HL-60 (cell line): ENCODE results near the gene IFT22.
A peak's percentile ranks its signal among the peaks of the same experiment; 100 is the strongest.
"Not testable (repeated sequence)": the region's sequence is repeated elsewhere in the genome, so short reads cannot be mapped to it uniquely, and the experiment has no call there.

Source experiments
- DNase-seq, 2 experiments: peaks; one replicate each; pipeline ENCODE4 v3.0.0-alpha.2; 2010 to 2020; ENCODE audit warnings: low read depth in 1 of 2, low spot score in 1 of 2
- H3K27ac ChIP-seq: fragments of 250-450 bp; sonication (Bioruptor Pico); replicated peaks from 2 replicates; pipeline ENCODE4 v1.5.1; 2020; ENCODE audit warnings: mild to moderate bottlenecking, moderate library complexity
- H3K27me3 ChIP-seq: fragments of 250-450 bp; sonication (Bioruptor Pico); 2 replicates; pipeline ENCODE4 v1.5.1; 2021; ENCODE audit warnings: mild to moderate bottlenecking, moderate library complexity; ENCODE audit not compliant: insufficient read depth, poor library complexity, severe bottlenecking
- H3K4me3 ChIP-seq: replicated peaks from 2 replicates; pipeline ENCODE4 v1.5.1; 2011; ENCODE audit warnings: mild to moderate bottlenecking, control low read depth, low read length; ENCODE audit not compliant: insufficient read depth
- GABPA ChIP-seq: IDR thresholded peaks from 2 replicates; pipeline ENCODE4 v1.6.1; 2012; ENCODE audit warnings: low read depth
- POLR2AphosphoS5 ChIP-seq: IDR thresholded peaks from 2 replicates; pipeline ENCODE4 v1.6.1; 2012; ENCODE audit warnings: low read depth
- SPI1 ChIP-seq: IDR thresholded peaks from 2 replicates; pipeline ENCODE4 v1.6.1; 2012; ENCODE audit warnings: low read depth, mild to moderate bottlenecking, borderline replicate concordance
- TF ChIP-seq, protein P1 (sequence below): IDR thresholded peaks from one replicate; pipeline ENCODE4 v1.5.1; 2011; ENCODE audit warnings: low read length, control low read depth, inconsistent platforms; ENCODE audit not compliant: insufficient read depth
- TF ChIP-seq, protein P2 (sequence below): IDR thresholded peaks from 2 replicates; pipeline ENCODE4 v1.6.1; 2012; ENCODE audit warnings: low read depth; ENCODE audit not compliant: insufficient replicate concordance

IFT22 gene

GRCh38 chr7:101294832-101295121 is 26.8 kb downstream of the IFT22 start:
- H3K27ac ChIP-seq: no peak overlapping the region
- TF ChIP-seq GABPA (no peak), POLR2AphosphoS5 (no peak), SPI1 (no peak)
- TF ChIP-seq, protein P1, sequence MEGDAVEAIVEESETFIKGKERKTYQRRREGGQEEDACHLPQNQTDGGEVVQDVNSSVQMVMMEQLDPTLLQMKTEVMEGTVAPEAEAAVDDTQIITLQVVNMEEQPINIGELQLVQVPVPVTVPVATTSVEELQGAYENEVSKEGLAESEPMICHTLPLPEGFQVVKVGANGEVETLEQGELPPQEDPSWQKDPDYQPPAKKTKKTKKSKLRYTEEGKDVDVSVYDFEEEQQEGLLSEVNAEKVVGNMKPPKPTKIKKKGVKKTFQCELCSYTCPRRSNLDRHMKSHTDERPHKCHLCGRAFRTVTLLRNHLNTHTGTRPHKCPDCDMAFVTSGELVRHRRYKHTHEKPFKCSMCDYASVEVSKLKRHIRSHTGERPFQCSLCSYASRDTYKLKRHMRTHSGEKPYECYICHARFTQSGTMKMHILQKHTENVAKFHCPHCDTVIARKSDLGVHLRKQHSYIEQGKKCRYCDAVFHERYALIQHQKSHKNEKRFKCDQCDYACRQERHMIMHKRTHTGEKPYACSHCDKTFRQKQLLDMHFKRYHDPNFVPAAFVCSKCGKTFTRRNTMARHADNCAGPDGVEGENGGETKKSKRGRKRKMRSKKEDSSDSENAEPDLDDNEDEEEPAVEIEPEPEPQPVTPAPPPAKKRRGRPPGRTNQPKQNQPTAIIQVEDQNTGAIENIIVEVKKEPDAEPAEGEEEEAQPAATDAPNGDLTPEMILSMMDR: no peak
- TF ChIP-seq, protein P2, sequence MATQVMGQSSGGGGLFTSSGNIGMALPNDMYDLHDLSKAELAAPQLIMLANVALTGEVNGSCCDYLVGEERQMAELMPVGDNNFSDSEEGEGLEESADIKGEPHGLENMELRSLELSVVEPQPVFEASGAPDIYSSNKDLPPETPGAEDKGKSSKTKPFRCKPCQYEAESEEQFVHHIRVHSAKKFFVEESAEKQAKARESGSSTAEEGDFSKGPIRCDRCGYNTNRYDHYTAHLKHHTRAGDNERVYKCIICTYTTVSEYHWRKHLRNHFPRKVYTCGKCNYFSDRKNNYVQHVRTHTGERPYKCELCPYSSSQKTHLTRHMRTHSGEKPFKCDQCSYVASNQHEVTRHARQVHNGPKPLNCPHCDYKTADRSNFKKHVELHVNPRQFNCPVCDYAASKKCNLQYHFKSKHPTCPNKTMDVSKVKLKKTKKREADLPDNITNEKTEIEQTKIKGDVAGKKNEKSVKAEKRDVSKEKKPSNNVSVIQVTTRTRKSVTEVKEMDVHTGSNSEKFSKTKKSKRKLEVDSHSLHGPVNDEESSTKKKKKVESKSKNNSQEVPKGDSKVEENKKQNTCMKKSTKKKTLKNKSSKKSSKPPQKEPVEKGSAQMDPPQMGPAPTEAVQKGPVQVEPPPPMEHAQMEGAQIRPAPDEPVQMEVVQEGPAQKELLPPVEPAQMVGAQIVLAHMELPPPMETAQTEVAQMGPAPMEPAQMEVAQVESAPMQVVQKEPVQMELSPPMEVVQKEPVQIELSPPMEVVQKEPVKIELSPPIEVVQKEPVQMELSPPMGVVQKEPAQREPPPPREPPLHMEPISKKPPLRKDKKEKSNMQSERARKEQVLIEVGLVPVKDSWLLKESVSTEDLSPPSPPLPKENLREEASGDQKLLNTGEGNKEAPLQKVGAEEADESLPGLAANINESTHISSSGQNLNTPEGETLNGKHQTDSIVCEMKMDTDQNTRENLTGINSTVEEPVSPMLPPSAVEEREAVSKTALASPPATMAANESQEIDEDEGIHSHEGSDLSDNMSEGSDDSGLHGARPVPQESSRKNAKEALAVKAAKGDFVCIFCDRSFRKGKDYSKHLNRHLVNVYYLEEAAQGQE: no peak
- no peak overlapping the region for H3K4me3 ChIP-seq
- DNase-seq: no peak
- peaks cover 11% of the 10 kb centered on the region for H3K27me3 ChIP-seq

GRCh38 chr7:101294039-101294831 is 27.4 kb downstream of the IFT22 start:
- H3K27me3 ChIP-seq: peaks cover 7% of the 10 kb centered on the region
- no peak for DNase-seq
- H3K4me3 ChIP-seq: no peak overlapping the region
- TF ChIP-seq, protein P2: no peak
- TF ChIP-seq POLR2AphosphoS5: no peak
- TF ChIP-seq, protein P1: no peak
- no peak for TF ChIP-seq GABPA
- no peak for TF ChIP-seq SPI1
- H3K27ac ChIP-seq: no peak overlapping the region

- not testable (repeated sequence) for DNase-seq, H3K27me3 ChIP-seq, H3K4me3 ChIP-seq, H3K27ac ChIP-seq
These were observed 28.3 kb downstream of the IFT22 start for GRCh38 chr7:101293069-101294021.

- H3K27ac ChIP-seq, DNase-seq, H3K4me3 ChIP-seq, H3K27me3 ChIP-seq: not testable (repeated sequence)
These were observed 29.0 kb downstream of the IFT22 start for GRCh38 chr7:101292566-101292965.

DNA sequence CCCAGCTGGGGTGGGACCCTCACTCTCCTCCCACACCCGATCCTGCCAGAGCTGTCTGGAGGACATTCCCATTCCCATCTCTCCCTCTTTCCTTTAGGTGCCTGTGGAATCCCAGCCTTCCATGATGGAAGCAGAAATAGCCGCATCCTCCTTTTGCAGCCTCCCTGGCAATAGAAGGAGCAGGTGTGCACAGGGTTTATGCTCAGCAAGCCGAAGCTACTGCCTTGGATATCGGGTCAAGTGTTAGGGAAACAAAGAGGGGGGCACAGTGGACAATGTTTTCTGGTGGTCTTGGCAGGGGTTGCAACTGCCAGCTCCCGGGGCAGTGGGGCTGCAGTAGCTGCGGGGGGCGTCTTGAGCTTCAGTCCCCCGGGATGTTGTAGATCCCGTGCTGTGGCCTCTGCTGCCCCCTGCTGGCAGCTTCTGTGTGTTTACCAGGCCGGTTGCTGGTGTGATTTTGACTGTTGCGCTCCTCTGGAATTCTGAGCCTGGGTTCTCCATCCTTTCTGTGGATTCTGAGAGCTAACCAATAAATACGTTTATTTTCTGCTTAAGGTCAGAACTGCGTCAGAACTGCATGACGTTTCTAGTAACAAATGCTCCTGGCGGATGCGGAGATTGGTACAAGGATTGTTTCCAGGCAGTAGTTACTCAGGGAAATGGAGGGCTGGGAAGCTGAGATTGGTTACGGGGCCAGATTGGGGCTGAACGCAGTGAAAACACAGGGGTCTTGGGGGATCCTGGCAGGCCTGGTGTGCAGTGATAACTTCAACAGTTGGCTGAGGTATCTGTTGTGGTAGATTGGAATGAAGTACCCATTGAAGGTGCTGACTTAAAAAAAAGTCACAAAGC is 31.2 kb downstream of the IFT22 start:
- peak in 1 of 2 experiments; percentile 33 for DNase-seq
- H3K4me3 ChIP-seq, H3K27me3 ChIP-seq, H3K27ac ChIP-seq: not testable (repeated sequence)

- H3K27ac ChIP-seq, H3K4me3 ChIP-seq, H3K27me3 ChIP-seq, DNase-seq: not testable (repeated sequence)
These were observed 31.9 kb downstream of the IFT22 start for GRCh38 chr7:101289687-101290086.
